Tibial nerve (tissue), 4 donors: ENCODE data around the gene YDJC.

ENCODE experiments used
- CTCF ChIP-seq, 5 experiments: fragments of 200-600 bp in 3 of 5; fragments of 450-650 bp in 2 of 5; sonication (generic) in 3 of 5; IDR thresholded peaks; one replicate each; pipeline ENCODE4 v1.5.1; 2016 to 2019; ENCODE audit warnings: antibody characterized with exemption in 5 of 5, mild to moderate bottlenecking in 3 of 5, moderate library complexity in 2 of 5
- EP300 ChIP-seq, 2 donors: sonication (generic); formaldehyde crosslinking; IDR thresholded peaks; one replicate each; pipeline ENCODE4 v1.6.1; 2017; ENCODE audit warnings: antibody characterized with exemption in 2 of 2, mild to moderate bottlenecking in 1 of 2
- POLR2A ChIP-seq, 2 donors: fragments of 450-650 bp; IDR thresholded peaks; one replicate each; pipeline ENCODE4 v1.6.1; 2017; ENCODE audit warnings: antibody characterized with exemption in 2 of 2, mild to moderate bottlenecking in 2 of 2, moderate library complexity in 2 of 2

DNA sequence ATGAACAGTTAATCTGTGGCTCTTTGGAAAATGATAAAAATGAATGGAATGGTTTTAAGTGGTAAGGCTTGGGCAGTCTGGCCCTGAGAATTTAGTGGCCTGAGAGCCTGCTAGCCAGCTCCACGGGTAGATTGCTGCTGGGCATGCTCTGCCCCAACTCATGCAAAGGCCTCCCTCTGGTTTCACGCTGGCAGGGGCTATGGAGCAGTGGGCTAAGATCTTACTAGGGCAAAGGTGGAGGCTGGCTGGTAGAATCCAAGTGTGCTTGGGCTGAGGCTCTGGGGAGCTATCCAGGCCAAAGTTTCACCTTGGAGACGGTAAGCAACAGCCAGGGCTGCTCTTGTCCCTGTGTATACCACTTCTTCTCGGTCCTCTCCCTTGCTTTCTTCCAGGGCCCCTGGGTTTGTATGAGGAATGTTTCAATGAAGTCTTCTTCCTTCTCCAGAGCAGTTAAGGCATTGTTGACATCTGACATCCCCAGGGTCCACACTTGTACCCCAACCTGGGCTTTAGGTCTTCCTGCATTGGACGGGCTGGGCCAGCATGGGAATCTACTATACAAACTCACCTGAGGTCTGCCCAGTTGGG lies 34.9 kb downstream of the YDJC start:
- TF ChIP-seq CTCF (IDR thresholded peaks at IDR 0.05) (no peak), POLR2A (IDR thresholded peaks at IDR 0.05) (no peak), EP300 (IDR thresholded peaks at IDR 0.05) (no peak)
